ENCODE results near the gene COL23A1.

COL23A1 gene

DNA sequence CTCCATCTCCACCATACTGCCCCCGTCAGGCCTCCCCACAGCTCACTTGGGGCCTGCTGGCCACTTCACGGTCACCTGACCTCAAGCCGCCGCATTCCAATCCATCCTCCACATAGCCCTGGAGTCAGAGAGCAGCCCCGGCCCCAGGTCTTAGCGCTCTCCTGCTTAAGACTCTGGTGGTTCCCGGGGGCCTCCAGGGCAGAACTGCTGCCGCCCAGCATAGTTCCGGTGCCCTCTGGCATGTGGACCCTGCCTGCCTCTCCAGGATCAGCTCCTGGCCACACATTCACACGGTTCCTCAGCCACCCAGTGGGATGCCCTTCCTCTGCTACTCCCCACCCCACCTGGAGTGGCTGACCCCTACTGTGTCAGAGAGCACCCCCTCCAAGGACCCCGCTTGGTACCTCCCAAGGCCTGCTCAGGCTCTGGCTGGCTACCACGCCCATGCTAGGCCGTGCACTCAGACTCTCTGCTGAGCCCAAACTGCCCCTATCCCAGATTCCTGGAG lies 366.3 kb downstream of the COL23A1 start:
- DNase-seq (ENCODE audit: low read depth) = no peak
- TF ChIP-seq, protein P1, sequence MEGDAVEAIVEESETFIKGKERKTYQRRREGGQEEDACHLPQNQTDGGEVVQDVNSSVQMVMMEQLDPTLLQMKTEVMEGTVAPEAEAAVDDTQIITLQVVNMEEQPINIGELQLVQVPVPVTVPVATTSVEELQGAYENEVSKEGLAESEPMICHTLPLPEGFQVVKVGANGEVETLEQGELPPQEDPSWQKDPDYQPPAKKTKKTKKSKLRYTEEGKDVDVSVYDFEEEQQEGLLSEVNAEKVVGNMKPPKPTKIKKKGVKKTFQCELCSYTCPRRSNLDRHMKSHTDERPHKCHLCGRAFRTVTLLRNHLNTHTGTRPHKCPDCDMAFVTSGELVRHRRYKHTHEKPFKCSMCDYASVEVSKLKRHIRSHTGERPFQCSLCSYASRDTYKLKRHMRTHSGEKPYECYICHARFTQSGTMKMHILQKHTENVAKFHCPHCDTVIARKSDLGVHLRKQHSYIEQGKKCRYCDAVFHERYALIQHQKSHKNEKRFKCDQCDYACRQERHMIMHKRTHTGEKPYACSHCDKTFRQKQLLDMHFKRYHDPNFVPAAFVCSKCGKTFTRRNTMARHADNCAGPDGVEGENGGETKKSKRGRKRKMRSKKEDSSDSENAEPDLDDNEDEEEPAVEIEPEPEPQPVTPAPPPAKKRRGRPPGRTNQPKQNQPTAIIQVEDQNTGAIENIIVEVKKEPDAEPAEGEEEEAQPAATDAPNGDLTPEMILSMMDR (IDR thresholded peaks at IDR 0.05; ENCODE audit: insufficient read depth, low read depth, low read length, missing control alignments) = no peak
- H3K4me3 ChIP-seq (ENCODE audit: low read length) = no peak overlapping the region

DNA sequence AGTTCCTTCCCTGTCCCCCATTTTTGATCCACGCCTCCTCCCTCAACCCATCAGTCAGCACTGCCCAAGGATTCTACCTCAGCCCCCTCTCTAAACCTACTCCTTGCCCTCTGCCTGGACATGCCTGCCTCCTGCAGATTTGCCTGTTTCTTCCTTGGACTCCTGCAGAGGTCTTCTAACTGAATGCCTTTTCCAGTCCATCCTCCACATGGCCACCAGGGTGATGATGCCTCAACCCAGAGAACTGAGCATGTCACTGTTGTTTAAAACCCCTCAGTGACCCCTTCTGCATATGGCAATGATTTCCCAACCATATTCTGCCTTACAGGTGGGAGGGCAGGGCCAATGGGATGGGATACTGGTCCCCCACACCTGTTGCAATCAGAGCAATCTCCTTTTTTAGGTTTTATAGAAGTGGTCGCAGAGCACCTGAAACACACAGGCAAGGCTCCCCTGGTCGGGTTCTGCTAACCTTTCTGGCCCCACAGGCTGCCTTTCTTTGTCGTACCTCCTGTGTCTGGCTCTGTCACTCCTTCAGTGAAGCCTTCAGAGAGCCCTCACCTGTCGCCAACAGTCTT lies 366.9 kb downstream of the COL23A1 start:
- TF ChIP-seq, protein P1 (IDR thresholded peaks at IDR 0.05; ENCODE audit: insufficient read depth, low read depth, low read length, missing control alignments) = peak; percentile 23
- DNase-seq (ENCODE audit: low read depth) = no peak
- H3K4me3 ChIP-seq (ENCODE audit: low read length) = no peak overlapping the region

DNA sequence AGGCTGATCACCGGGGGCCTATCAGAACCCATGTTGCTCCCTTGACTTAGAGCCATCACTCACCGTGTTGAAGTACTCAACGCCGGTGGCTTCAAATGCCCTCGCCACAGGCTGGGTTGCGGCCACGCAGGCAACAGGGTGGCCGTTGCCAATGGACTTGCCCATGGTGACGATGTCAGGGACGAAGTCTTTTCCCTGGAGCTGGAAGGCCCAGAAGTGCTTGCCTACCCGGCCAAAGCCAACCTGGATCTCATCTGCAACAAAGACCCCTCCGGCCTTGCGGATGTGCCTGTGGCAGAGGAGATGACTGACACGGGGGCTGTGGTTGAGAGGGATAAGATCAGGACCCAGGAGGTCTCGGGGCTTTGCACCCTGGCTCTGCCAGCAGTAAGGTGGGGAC lies 367.9 kb downstream of the COL23A1 start:
- no peak overlapping the region for H3K4me3 ChIP-seq (ENCODE audit: low read length)
- DNase-seq (ENCODE audit: low read depth) = no peak
- TF ChIP-seq, protein P1 (IDR thresholded peaks at IDR 0.05; ENCODE audit: insufficient read depth, low read depth, low read length, missing control alignments) = no peak

DNA sequence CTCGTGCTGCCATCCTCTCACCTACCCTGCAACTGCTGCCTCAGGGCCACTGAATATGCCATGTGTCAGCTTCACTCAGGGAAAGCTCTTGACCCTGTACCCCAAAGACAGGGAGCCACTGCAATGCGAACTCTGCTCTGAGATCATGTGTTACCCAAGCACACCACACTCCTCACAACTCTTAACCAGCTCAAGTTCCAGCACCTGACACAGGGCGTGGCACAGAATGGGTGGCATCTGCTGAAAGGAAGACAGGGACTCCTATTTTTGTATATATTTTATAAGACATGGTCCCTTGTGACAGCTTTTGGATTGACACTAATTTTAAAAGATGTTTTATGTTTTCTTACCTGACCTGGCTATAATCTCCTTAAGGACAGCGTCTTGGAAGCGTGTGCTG lies 368.3 kb downstream of the COL23A1 start:
- H3K4me3 ChIP-seq (ENCODE audit: low read length) = no peak overlapping the region
- TF ChIP-seq, protein P1 (IDR thresholded peaks at IDR 0.05; ENCODE audit: insufficient read depth, low read depth, low read length, missing control alignments) = no peak
- DNase-seq (ENCODE audit: low read depth) = no peak

DNA sequence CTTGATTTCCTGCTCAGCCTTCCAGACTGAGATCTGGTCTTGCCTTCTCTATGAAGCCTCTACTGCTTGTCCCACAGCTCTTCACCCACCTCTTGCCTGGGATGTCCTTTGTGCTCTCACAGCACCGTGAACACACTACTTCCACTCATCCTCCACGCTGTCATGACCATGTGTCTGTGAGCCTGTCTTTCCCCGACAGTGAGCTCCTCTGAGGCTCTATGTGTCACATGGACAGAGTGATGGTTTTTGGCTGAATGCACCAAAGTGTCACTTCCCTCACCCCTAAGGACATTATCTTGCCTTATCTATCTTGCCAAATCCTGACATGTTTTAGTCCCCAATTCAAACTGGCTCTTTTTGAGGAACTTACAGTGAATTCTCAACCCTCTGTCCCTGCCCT lies 368.9 kb downstream of the COL23A1 start:
- H3K4me3 ChIP-seq (ENCODE audit: low read length) = no peak overlapping the region
- no peak for DNase-seq (ENCODE audit: low read depth)
- TF ChIP-seq, protein P1 (IDR thresholded peaks at IDR 0.05; ENCODE audit: insufficient read depth, low read depth, low read length, missing control alignments) = no peak

DNA sequence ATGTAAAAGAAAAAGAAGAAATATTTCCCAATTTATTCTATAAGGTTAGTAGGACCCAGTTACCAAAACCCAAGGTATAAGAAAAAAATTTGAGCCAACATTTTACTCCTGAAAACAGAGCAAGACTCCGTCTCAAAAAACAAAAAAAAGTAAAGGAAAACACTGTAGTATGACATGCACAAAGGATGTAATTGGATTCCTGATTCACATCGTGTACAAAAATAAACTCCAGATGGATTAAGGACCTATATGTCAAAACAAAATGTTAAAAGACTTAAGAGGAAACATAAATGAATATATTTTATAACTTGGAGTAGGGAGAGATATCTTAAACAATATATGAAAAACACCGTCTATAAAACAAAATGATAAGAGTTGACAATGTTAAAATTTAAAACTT lies 371.4 kb downstream of the COL23A1 start:
- no peak for DNase-seq (ENCODE audit: low read depth)
- TF ChIP-seq, protein P1 (IDR thresholded peaks at IDR 0.05; ENCODE audit: insufficient read depth, low read depth, low read length, missing control alignments) = no peak
- H3K4me3 ChIP-seq (ENCODE audit: low read length) = no peak overlapping the region

DNA sequence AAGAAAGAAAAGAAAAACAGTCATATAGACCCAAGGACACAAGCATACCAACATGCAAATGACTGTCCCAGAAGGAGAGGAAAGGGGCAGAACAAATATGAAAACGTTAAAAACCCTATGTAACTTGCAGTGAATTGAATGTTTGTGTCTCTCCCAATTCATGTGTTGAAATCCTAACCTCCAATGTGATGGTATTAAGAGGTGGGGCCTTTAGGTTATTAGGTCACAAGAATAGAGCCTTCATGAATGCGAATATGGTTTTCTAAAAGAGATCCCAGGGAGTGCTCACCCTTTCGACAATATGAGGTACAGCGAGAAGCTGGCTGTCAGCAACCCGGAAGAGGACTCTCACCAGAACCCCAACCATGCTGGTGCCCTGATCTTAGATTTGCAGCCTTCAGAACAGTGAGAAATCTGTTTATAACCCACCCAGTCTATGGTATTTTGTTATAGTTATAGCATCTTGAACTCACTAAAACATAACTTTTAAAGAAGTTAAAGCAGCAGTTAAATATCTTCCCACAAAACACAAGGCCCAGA lies 371.9 kb downstream of the COL23A1 start:
- no peak overlapping the region for H3K4me3 ChIP-seq (ENCODE audit: low read length)
- DNase-seq (ENCODE audit: low read depth) = no peak
- TF ChIP-seq, protein P1 (IDR thresholded peaks at IDR 0.05; ENCODE audit: insufficient read depth, low read depth, low read length, missing control alignments) = no peak

Measured in epithelial cell of esophagus (primary cell).